Stimulated activated naive B cell treated with anti-CD40 and anti-IgM and Interleukin-4, amounts not matched to agents 10 μg/mL and 1 μg/mL and 100 μg/mL, for 72 hours (primary cell): ENCODE data around the gene PCBP3.
"Not testable (repeated sequence)": the region's sequence is repeated elsewhere in the genome, so short reads cannot be mapped to it uniquely, and the experiment has no call there.

Source experiments
- ATAC-seq, 2 donors: fragments of 150-1000 bp; cut with Tn5 transposase; replicated peaks; 2 replicates each; pipeline ENCODE4 v1.10.0; 2021; ENCODE audit warnings: moderate library complexity in 1 of 2
- DNase-seq: peaks from one replicate; pipeline ENCODE4 v3.0.0; 2021
- H3K27ac Mint-ChIP-seq: one replicate; pipeline ENCODE4 v1.8.0; 2022; ENCODE audit warnings: mild to moderate bottlenecking, mixed read lengths
- H3K27me3 Mint-ChIP-seq, 2 donors: one replicate each; pipeline ENCODE4 v1.8.0; 2022; ENCODE audit warnings: mixed read lengths in 2 of 2
- H3K36me3 Mint-ChIP-seq, 2 donors: one replicate each; pipeline ENCODE4 v1.8.0; 2022; ENCODE audit warnings: mixed read lengths in 2 of 2, mild to moderate bottlenecking in 1 of 2
- H3K4me1 Mint-ChIP-seq, 2 donors: one replicate each; pipeline ENCODE4 v1.8.0; 2022; ENCODE audit warnings: mixed read lengths in 2 of 2, mild to moderate bottlenecking in 1 of 2
- H3K4me3 Mint-ChIP-seq, 2 donors: one replicate each; pipeline ENCODE4 v1.8.0; 2022; ENCODE audit warnings: mild to moderate bottlenecking in 2 of 2, mixed read lengths in 2 of 2, moderate library complexity in 1 of 2
- H3K9me3 Mint-ChIP-seq, 2 donors: one replicate each; pipeline ENCODE4 v1.8.0; 2022; ENCODE audit warnings: mixed read lengths in 2 of 2, mild to moderate bottlenecking in 1 of 2

The PCBP3 gene

GRCh38 chr21:45837936-45838335 lies 194.4 kb downstream of the PCBP3 start:
- peaks cover 6 to 8% of the 10 kb centered on the region in 2 donors for H3K27me3 Mint-ChIP-seq
- ATAC-seq (no peak), DNase-seq (no peak)
- no peak overlapping the region for H3K27ac Mint-ChIP-seq
- no peaks in the 10 kb centered on the region for H3K4me1 Mint-ChIP-seq
- H3K9me3 Mint-ChIP-seq = peaks cover 9 to 14% of the 10 kb centered on the region in 2 donors
- H3K4me3 Mint-ChIP-seq = no peak overlapping the region
- H3K36me3 Mint-ChIP-seq = peaks cover 2 to 4% of the 10 kb centered on the region in 2 donors

GRCh38 chr21:45838634-45839033 lies 195.1 kb downstream of the PCBP3 start:
- Mint-ChIP-seq H3K27me3 (peaks cover 8 to 12% of the 10 kb centered on the region in 2 donors), H3K4me1 (no peaks in the 10 kb centered on the region), H3K9me3 (peaks cover 8 to 13% of the 10 kb centered on the region in 2 donors), H3K27ac (no peak overlapping the region), H3K4me3 (no peak overlapping the region), H3K36me3 (peaks cover 2 to 4% of the 10 kb centered on the region in 2 donors)
- no peak for ATAC-seq
- DNase-seq = no peak

GRCh38 chr21:45839274-45839673 lies 195.7 kb downstream of the PCBP3 start:
- Mint-ChIP-seq H3K27ac (no peak overlapping the region), H3K4me3 (no peak overlapping the region), H3K36me3 (peaks cover 2 to 4% of the 10 kb centered on the region in 2 donors), H3K27me3 (peaks cover 8 to 12% of the 10 kb centered on the region in 2 donors), H3K4me1 (no peaks in the 10 kb centered on the region), H3K9me3 (peaks cover 8 to 13% of the 10 kb centered on the region in 2 donors)
- DNase-seq (no peak), ATAC-seq (no peak)

GRCh38 chr21:45841033-45841432 lies 197.5 kb downstream of the PCBP3 start:
- peaks cover 2 to 4% of the 10 kb centered on the region in 2 donors for H3K36me3 Mint-ChIP-seq
- H3K27ac Mint-ChIP-seq = no peak overlapping the region
- DNase-seq (no peak), ATAC-seq (no peak)
- no peak overlapping the region for H3K4me3 Mint-ChIP-seq
- no peaks in the 10 kb centered on the region for H3K4me1 Mint-ChIP-seq
- H3K9me3 Mint-ChIP-seq = peaks cover 8 to 13% of the 10 kb centered on the region in 2 donors
- H3K27me3 Mint-ChIP-seq = peaks cover 8 to 12% of the 10 kb centered on the region in 2 donors

GRCh38 chr21:45843426-45843825 lies 199.9 kb downstream of the PCBP3 start:
- no peak overlapping the region for H3K4me3 Mint-ChIP-seq
- no peak overlapping the region for H3K27ac Mint-ChIP-seq
- no peak for DNase-seq
- H3K4me1 Mint-ChIP-seq = no peaks in the 10 kb centered on the region
- peaks cover 2 to 4% of the 10 kb centered on the region in 2 donors for H3K36me3 Mint-ChIP-seq
- peaks cover 8 to 22% of the 10 kb centered on the region in 2 donors for H3K27me3 Mint-ChIP-seq
- no peak for ATAC-seq
- peaks cover 8 to 13% of the 10 kb centered on the region in 2 donors for H3K9me3 Mint-ChIP-seq

- ATAC-seq (no peak), DNase-seq (no peak)
- Mint-ChIP-seq H3K27ac (no peak overlapping the region), H3K4me3 (no peak overlapping the region), H3K27me3 (peaks cover 8 to 22% of the 10 kb centered on the region in 2 donors), H3K36me3 (peaks cover 2 to 4% of the 10 kb centered on the region in 2 donors), H3K4me1 (no peaks in the 10 kb centered on the region), H3K9me3 (peaks cover 8 to 13% of the 10 kb centered on the region in 2 donors)
Observed at GRCh38 chr21:45844181-45844580, 200.7 kb downstream of the PCBP3 start.

- H3K4me3 Mint-ChIP-seq = no peak overlapping the region
- no peaks in the 10 kb centered on the region for H3K4me1 Mint-ChIP-seq
- ATAC-seq (no peak), DNase-seq (no peak)
- peaks cover 15 to 29% of the 10 kb centered on the region in 2 donors for H3K27me3 Mint-ChIP-seq
- H3K9me3 Mint-ChIP-seq = peaks cover 8 to 13% of the 10 kb centered on the region in 2 donors
- peaks cover 2 to 4% of the 10 kb centered on the region in 2 donors for H3K36me3 Mint-ChIP-seq
- H3K27ac Mint-ChIP-seq = no peak overlapping the region
Observed at GRCh38 chr21:45845063-45845769, 201.7 kb downstream of the PCBP3 start.

- DNase-seq (no peak), ATAC-seq (no peak)
- peaks cover 2 to 4% of the 10 kb centered on the region in 2 donors for H3K36me3 Mint-ChIP-seq
- peaks cover 8 to 13% of the 10 kb centered on the region in 2 donors for H3K9me3 Mint-ChIP-seq
- H3K27me3 Mint-ChIP-seq = peaks cover 18 to 31% of the 10 kb centered on the region in 2 donors
- H3K4me1 Mint-ChIP-seq = no peaks in the 10 kb centered on the region
- H3K27ac Mint-ChIP-seq = no peak overlapping the region
- no peak overlapping the region for H3K4me3 Mint-ChIP-seq
Observed at GRCh38 chr21:45845770-45846090, 202.2 kb downstream of the PCBP3 start.

- no peaks in the 10 kb centered on the region for H3K4me1 Mint-ChIP-seq
- peaks cover 3 to 7% of the 10 kb centered on the region in 2 donors for H3K9me3 Mint-ChIP-seq
- H3K27ac Mint-ChIP-seq = no peak overlapping the region
- peaks cover 0 to 4% of the 10 kb centered on the region in 2 donors for H3K36me3 Mint-ChIP-seq
- peaks cover 25 to 33% of the 10 kb centered on the region in 2 donors for H3K27me3 Mint-ChIP-seq
- H3K4me3 Mint-ChIP-seq = no peak overlapping the region
- ATAC-seq (no peak), DNase-seq (no peak)
Observed at GRCh38 chr21:45846373-45847160, 203.0 kb downstream of the PCBP3 start.

GRCh38 chr21:45847870-45848269 lies 204.3 kb downstream of the PCBP3 start:
- DNase-seq (no peak), ATAC-seq (no peak)
- Mint-ChIP-seq H3K9me3 (no peaks in the 10 kb centered on the region), H3K4me1 (no peaks in the 10 kb centered on the region), H3K27ac (no peak overlapping the region), H3K4me3 (no peak overlapping the region), H3K36me3 (no peaks in the 10 kb centered on the region), H3K27me3 (peaks cover 17 to 33% of the 10 kb centered on the region in 2 donors)

GRCh38 chr21:45848331-45848730 lies 204.8 kb downstream of the PCBP3 start:
- Mint-ChIP-seq H3K27me3 (peaks cover 21 to 29% of the 10 kb centered on the region in 2 donors), H3K36me3 (no peaks in the 10 kb centered on the region), H3K4me3 (no peak overlapping the region), H3K9me3 (no peaks in the 10 kb centered on the region), H3K27ac (no peak overlapping the region), H3K4me1 (no peaks in the 10 kb centered on the region)
- DNase-seq (no peak), ATAC-seq (no peak)

- DNase-seq = no peak
- H3K4me1 Mint-ChIP-seq = no peaks in the 10 kb centered on the region
- ATAC-seq = no peak
- peaks cover 25 to 27% of the 10 kb centered on the region in 2 donors for H3K27me3 Mint-ChIP-seq
- H3K36me3 Mint-ChIP-seq = no peaks in the 10 kb centered on the region
- H3K27ac Mint-ChIP-seq = no peak overlapping the region
- no peak overlapping the region for H3K4me3 Mint-ChIP-seq
- H3K9me3 Mint-ChIP-seq = no peaks in the 10 kb centered on the region
Observed at GRCh38 chr21:45848805-45849204, 205.3 kb downstream of the PCBP3 start.

- Mint-ChIP-seq H3K4me3 (no peak overlapping the region), H3K36me3 (no peaks in the 10 kb centered on the region), H3K9me3 (no peaks in the 10 kb centered on the region), H3K4me1 (no peaks in the 10 kb centered on the region), H3K27ac (no peak overlapping the region), H3K27me3 (peaks cover 28 to 31% of the 10 kb centered on the region in 2 donors)
- DNase-seq (no peak), ATAC-seq (no peak)
Observed at GRCh38 chr21:45849651-45850050, 206.1 kb downstream of the PCBP3 start.

- no peak for DNase-seq
- Mint-ChIP-seq H3K4me3 (no peak overlapping the region), H3K27ac (no peak overlapping the region), H3K9me3 (no peaks in the 10 kb centered on the region), H3K36me3 (no peaks in the 10 kb centered on the region), H3K4me1 (no peaks in the 10 kb centered on the region), H3K27me3 (peaks cover 34 to 35% of the 10 kb centered on the region in 2 donors)
- no peak for ATAC-seq
Observed at GRCh38 chr21:45850181-45850580, 206.7 kb downstream of the PCBP3 start.

- DNase-seq, H3K4me1 Mint-ChIP-seq, H3K9me3 Mint-ChIP-seq, H3K36me3 Mint-ChIP-seq, ATAC-seq, H3K4me3 Mint-ChIP-seq, H3K27ac Mint-ChIP-seq: not testable (repeated sequence)
- H3K27me3 Mint-ChIP-seq = peaks cover 29 to 39% of the 10 kb centered on the region in 2 donors
Observed at GRCh38 chr21:45852386-45852785, 208.9 kb downstream of the PCBP3 start.
